MM.1S (cell line): Measurements from ENCODE around the gene FRA10AC1.

Experiments used
- EZH2phosphoT487 ChIP-seq: fragments of 300-600 bp; sonication (generic); IDR thresholded peaks from 2 replicates; pipeline ENCODE4 v1.6.1; 2018; ENCODE audit warnings: antibody characterized with exemption, low read length
- TF ChIP-seq, protein P1 (sequence below): fragments of 300-600 bp; sonication (generic); IDR thresholded peaks from 2 replicates; pipeline ENCODE4 v1.5.1; 2016; ENCODE audit warnings: antibody characterized with exemption, low read length, mixed read lengths

DNA sequence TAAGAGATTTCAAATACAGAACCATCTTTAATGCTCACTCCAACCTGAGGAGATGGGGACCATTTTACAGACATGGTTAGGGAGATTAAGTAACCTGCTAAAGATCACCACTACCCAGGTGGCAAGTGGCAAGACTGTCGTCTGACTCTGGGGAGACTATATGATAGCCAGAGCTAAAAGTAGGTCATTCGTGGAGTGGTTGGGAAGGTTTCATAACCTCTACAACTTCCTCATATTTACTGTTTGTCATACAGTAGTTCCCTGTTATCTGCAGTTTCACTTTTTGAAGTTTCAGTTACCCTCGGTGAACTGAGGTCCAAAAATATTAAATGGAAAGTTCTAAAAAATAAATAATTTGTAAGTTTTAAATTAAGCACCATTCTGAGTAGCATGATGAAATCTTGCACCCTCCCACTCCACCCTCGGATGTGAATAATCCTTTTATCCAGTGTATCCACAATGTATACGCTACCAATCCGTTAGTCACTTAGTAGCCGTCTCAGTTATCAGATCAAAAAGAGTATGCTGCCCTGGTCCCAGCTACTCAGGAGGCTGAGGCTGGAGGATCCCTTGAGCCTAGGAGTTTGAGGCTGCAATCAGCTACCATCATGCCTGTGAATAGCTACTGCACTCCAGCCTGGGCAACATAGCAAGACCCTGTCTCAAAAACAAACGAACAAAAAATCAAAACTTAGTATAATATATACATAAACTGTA, 40.4 kb upstream of the FRA10AC1 start:
- no peak for TF ChIP-seq EZH2phosphoT487
- TF ChIP-seq, protein P1, sequence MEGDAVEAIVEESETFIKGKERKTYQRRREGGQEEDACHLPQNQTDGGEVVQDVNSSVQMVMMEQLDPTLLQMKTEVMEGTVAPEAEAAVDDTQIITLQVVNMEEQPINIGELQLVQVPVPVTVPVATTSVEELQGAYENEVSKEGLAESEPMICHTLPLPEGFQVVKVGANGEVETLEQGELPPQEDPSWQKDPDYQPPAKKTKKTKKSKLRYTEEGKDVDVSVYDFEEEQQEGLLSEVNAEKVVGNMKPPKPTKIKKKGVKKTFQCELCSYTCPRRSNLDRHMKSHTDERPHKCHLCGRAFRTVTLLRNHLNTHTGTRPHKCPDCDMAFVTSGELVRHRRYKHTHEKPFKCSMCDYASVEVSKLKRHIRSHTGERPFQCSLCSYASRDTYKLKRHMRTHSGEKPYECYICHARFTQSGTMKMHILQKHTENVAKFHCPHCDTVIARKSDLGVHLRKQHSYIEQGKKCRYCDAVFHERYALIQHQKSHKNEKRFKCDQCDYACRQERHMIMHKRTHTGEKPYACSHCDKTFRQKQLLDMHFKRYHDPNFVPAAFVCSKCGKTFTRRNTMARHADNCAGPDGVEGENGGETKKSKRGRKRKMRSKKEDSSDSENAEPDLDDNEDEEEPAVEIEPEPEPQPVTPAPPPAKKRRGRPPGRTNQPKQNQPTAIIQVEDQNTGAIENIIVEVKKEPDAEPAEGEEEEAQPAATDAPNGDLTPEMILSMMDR, result no peak
